SK-N-SH treated with all-trans-retinoic acid at 6 μM for 48 hours (cell line): Measurements from ENCODE around the gene MAMDC4.

Experiments used
- ARNTL ChIP-seq: fragments of 450-650 bp; formaldehyde crosslinking; IDR thresholded peaks from 2 replicates; pipeline ENCODE4 v1.5.0; 2020; ENCODE audit warnings: low read depth, mild to moderate bottlenecking, moderate library complexity, borderline replicate concordance
- CREB5 ChIP-seq: fragments of 250-450 bp; sonication (Bioruptor Pico); IDR thresholded peaks from 2 replicates; pipeline ENCODE4 v1.5.1; 2020; ENCODE audit warnings: low read depth, mild to moderate bottlenecking, moderate library complexity
- GLIS3 ChIP-seq: fragments of 250-450 bp; sonication (Bioruptor Pico); IDR thresholded peaks from 2 replicates; pipeline ENCODE4 v1.5.0; 2020; ENCODE audit warnings: mild to moderate bottlenecking, moderate library complexity
- OSR1 ChIP-seq: fragments of 250-450 bp; sonication (Bioruptor Pico); IDR thresholded peaks from 2 replicates; pipeline ENCODE4 v1.8.0; 2022; ENCODE audit warnings: moderate library complexity, mild to moderate bottlenecking, inconsistent platforms
- SNAI2 ChIP-seq: fragments of 250-450 bp; sonication (Bioruptor Pico); IDR thresholded peaks from 2 replicates; pipeline ENCODE4 v1.5.0; 2020; ENCODE audit warnings: mild to moderate bottlenecking, moderate library complexity
- TCF4 ChIP-seq: fragments of 250-450 bp; sonication (Bioruptor Pico); IDR thresholded peaks from 2 replicates; pipeline ENCODE4 v1.8.0; 2021; ENCODE audit warnings: mild to moderate bottlenecking, moderate library complexity, borderline replicate concordance
- ZC3H10 ChIP-seq: fragments of 250-450 bp; sonication (Bioruptor Pico); IDR thresholded peaks from 2 replicates; pipeline ENCODE4 v1.5.1; 2021; ENCODE audit warnings: mild to moderate bottlenecking, moderate library complexity
- ZFP3 ChIP-seq: fragments of 250-450 bp; sonication (Bioruptor Pico); IDR thresholded peaks from 2 replicates; pipeline ENCODE4 v1.5.0; 2020; ENCODE audit warnings: mild to moderate bottlenecking, moderate library complexity
- ZFP30 ChIP-seq: fragments of 450-650 bp; formaldehyde crosslinking; IDR thresholded peaks from 2 replicates; pipeline ENCODE4 v1.5.0; 2022; ENCODE audit warnings: mild to moderate bottlenecking, moderate library complexity
- ZNF565 ChIP-seq: fragments of 450-650 bp; formaldehyde crosslinking; conservative IDR thresholded peaks from 2 replicates; pipeline ENCODE4 v1.5.0; 2020; ENCODE audit warnings: low read depth, mild to moderate bottlenecking, moderate library complexity
- ZNF70 ChIP-seq: fragments of 450-650 bp; formaldehyde crosslinking; IDR thresholded peaks from 2 replicates; pipeline ENCODE4 v1.5.0; 2020; ENCODE audit warnings: mild to moderate bottlenecking, moderate library complexity
- TF ChIP-seq, protein P1 (sequence below): fragments of 250-450 bp; sonication (Bioruptor Pico); IDR thresholded peaks from 2 replicates; pipeline ENCODE4 v1.8.0; 2020; ENCODE audit warnings: mild to moderate bottlenecking, moderate library complexity, borderline replicate concordance

DNA sequence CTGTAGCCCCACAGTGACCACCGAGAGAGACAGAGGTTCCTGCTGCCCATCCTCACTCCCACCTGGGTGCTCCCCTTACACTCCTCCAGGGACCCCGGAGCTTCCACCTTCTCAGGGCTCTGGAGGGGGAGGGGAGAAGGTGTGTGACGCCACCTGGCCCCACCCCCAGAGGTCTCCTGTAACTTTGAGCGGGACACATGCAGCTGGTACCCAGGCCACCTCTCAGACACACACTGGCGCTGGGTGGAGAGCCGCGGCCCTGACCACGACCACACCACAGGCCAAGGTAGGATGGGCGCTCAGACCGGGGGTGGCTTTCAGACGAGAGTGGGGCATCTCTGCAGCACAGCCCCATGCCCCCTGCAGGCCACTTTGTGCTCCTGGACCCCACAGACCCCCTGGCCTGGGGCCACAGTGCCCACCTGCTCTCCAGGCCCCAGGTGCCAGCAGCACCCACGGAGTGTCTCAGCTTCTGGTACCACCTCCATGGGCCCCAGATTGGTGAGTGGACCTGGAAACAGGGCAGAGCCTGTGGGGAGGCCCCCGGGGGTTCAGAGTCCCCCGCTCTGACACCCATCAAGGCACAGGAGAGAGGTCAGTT lies 4.5 kb downstream of the MAMDC4 start:
- TF ChIP-seq SNAI2 (CRISPR knock-in tag) (no peak), OSR1 (CRISPR knock-in tag) (no peak), CREB5 (CRISPR knock-in tag) (no peak), GLIS3 (CRISPR knock-in tag) (no peak), ZC3H10 (CRISPR knock-in tag) (no peak), ZFP3 (CRISPR knock-in tag) (no peak), ZFP30 (CRISPR knock-in tag) (no peak), ARNTL (CRISPR knock-in tag) (no peak), ZNF70 (CRISPR knock-in tag) (no peak), ZNF565 (CRISPR knock-in tag) (no peak), TCF4 (CRISPR knock-in tag) (no peak)
- TF ChIP-seq, protein P1, sequence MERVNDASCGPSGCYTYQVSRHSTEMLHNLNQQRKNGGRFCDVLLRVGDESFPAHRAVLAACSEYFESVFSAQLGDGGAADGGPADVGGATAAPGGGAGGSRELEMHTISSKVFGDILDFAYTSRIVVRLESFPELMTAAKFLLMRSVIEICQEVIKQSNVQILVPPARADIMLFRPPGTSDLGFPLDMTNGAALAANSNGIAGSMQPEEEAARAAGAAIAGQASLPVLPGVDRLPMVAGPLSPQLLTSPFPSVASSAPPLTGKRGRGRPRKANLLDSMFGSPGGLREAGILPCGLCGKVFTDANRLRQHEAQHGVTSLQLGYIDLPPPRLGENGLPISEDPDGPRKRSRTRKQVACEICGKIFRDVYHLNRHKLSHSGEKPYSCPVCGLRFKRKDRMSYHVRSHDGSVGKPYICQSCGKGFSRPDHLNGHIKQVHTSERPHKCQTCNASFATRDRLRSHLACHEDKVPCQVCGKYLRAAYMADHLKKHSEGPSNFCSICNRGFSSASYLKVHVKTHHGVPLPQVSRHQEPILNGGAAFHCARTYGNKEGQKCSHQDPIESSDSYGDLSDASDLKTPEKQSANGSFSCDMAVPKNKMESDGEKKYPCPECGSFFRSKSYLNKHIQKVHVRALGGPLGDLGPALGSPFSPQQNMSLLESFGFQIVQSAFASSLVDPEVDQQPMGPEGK = no peak
